ENCODE results near the gene FHAD1. TPM values are rescaled to one million over a fixed set of nuclear protein-coding genes. Genes with fewer than 3 reads are reported as not detected.

Gene FHAD1
- total and polyA plus RNA-seq, 2 of the 13 experiments (the other 11 are each of a cell fraction or from before 2014, with no cell fraction given) = not detected

DNA sequence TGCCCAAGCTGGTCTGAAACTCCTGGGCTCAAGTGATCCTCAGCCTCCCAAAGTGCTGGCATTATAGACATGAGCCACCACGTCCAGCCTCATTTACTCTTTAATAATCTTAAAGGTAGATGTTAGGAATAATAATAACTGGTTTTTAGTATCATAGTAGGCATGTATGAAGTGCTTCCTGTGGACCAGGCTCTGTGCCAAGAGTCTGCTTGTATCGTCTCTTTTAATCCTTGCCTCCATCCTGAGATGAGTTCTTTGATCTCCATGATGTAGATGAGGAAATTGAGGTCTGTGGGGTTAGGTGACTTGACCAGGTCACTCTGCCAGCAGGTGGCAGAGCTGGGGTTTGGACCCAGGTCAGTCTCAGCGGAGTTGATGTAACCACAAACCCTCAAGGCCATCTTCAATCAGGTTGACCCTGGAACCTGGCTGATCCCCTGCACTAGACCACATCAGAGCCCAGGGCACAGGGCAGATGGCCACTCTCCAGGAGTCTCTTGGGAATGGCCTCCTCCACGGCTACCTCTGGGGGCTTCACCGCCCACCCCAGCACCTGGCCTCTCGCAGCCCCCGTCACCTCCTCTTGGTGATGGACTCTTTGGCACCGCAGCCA lies 173.9 kb downstream of the FHAD1 start (continued):
- no peak for TF ChIP-seq PLRG1 (conservative IDR thresholded peaks at IDR 0.05)
- 0 out of 2 replicates have a peak, but pooled peaks have one; percentile 20 for TF ChIP-seq ZBTB25 (CRISPR knock-in tag; IDR thresholded peaks at IDR 0.05)
- TF ChIP-seq, protein P1, sequence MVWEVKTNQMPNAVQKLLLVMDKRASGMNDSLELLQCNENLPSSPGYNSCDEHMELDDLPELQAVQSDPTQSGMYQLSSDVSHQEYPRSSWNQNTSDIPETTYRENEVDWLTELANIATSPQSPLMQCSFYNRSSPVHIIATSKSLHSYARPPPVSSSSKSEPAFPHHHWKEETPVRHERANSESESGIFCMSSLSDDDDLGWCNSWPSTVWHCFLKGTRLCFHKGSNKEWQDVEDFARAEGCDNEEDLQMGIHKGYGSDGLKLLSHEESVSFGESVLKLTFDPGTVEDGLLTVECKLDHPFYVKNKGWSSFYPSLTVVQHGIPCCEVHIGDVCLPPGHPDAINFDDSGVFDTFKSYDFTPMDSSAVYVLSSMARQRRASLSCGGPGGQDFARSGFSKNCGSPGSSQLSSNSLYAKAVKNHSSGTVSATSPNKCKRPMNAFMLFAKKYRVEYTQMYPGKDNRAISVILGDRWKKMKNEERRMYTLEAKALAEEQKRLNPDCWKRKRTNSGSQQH (CRISPR knock-in tag; IDR thresholded peaks at IDR 0.05; ENCODE audit: low read depth) = no peak
- TF ChIP-seq, protein P2, sequence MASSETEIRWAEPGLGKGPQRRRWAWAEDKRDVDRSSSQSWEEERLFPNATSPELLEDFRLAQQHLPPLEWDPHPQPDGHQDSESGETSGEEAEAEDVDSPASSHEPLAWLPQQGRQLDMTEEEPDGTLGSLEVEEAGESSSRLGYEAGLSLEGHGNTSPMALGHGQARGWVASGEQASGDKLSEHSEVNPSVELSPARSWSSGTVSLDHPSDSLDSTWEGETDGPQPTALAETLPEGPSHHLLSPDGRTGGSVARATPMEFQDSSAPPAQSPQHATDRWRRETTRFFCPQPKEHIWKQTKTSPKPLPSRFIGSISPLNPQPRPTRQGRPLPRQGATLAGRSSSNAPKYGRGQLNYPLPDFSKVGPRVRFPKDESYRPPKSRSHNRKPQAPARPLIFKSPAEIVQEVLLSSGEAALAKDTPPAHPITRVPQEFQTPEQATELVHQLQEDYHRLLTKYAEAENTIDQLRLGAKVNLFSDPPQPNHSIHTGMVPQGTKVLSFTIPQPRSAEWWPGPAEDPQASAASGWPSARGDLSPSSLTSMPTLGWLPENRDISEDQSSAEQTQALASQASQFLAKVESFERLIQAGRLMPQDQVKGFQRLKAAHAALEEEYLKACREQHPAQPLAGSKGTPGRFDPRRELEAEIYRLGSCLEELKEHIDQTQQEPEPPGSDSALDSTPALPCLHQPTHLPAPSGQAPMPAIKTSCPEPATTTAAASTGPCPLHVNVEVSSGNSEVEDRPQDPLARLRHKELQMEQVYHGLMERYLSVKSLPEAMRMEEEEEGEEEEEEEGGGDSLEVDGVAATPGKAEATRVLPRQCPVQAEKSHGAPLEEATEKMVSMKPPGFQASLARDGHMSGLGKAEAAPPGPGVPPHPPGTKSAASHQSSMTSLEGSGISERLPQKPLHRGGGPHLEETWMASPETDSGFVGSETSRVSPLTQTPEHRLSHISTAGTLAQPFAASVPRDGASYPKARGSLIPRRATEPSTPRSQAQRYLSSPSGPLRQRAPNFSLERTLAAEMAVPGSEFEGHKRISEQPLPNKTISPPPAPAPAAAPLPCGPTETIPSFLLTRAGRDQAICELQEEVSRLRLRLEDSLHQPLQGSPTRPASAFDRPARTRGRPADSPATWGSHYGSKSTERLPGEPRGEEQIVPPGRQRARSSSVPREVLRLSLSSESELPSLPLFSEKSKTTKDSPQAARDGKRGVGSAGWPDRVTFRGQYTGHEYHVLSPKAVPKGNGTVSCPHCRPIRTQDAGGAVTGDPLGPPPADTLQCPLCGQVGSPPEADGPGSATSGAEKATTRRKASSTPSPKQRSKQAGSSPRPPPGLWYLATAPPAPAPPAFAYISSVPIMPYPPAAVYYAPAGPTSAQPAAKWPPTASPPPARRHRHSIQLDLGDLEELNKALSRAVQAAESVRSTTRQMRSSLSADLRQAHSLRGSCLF (CRISPR knock-in tag; IDR thresholded peaks at IDR 0.05; ENCODE audit: borderline replicate concordance) = no peak
- TF ChIP-seq TCF7 (IDR thresholded peaks at IDR 0.05; ENCODE audit: low read depth) = peak; percentile 67
- TF ChIP-seq, protein P3, sequence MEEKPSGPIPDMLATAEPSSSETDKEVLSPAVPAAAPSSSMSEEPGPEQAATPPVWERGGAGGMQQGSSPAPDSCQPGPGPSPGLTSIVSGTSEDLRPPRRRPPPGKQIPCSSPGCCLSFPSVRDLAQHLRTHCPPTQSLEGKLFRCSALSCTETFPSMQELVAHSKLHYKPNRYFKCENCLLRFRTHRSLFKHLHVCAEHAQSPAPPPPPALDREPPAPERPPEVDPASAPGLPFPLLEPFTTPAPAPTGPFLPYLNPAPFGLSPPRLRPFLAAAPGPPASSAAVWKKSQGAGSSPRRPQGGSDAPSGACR (CRISPR knock-in tag; IDR thresholded peaks at IDR 0.05) = no peak
- no peak for TF ChIP-seq FOXJ3 (CRISPR knock-in tag; IDR thresholded peaks at IDR 0.05; ENCODE audit: borderline replicate concordance)
- no peak for TF ChIP-seq ZEB1 (IDR thresholded peaks at IDR 0.05; ENCODE audit: insufficient replicate concordance, low read depth)
- TF ChIP-seq NCOA2 (CRISPR knock-in tag; IDR thresholded peaks at IDR 0.05) = peak; percentile 55
- no peak for TF ChIP-seq ZBTB4 (CRISPR knock-in tag; IDR thresholded peaks at IDR 0.05; ENCODE audit: borderline replicate concordance)
- no peak for TF ChIP-seq GZF1 (CRISPR knock-in tag; IDR thresholded peaks at IDR 0.05)
- TF ChIP-seq, protein P4, sequence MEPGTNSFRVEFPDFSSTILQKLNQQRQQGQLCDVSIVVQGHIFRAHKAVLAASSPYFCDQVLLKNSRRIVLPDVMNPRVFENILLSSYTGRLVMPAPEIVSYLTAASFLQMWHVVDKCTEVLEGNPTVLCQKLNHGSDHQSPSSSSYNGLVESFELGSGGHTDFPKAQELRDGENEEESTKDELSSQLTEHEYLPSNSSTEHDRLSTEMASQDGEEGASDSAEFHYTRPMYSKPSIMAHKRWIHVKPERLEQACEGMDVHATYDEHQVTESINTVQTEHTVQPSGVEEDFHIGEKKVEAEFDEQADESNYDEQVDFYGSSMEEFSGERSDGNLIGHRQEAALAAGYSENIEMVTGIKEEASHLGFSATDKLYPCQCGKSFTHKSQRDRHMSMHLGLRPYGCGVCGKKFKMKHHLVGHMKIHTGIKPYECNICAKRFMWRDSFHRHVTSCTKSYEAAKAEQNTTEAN (CRISPR knock-in tag; conservative IDR thresholded peaks at IDR 0.05) = 0 out of 2 replicates have a peak, but pooled peaks have one; percentile 6
- no peak for TF ChIP-seq MTA3 (CRISPR knock-in tag; IDR thresholded peaks at IDR 0.05)
- no peak for TF ChIP-seq ISL2 (CRISPR knock-in tag; IDR thresholded peaks at IDR 0.05)

Measured in HepG2 (cell line).